ENCODE results near the gene PHF19. TPM values are rescaled to one million over a fixed set of nuclear protein-coding genes. Genes with fewer than 3 reads are reported as not detected.

PHF19 gene
- polyA plus RNA-seq, 1 donor (not counting 4 experiments of a cell fraction or from before 2014, with no cell fraction given), result 11.7 TPM

DNA sequence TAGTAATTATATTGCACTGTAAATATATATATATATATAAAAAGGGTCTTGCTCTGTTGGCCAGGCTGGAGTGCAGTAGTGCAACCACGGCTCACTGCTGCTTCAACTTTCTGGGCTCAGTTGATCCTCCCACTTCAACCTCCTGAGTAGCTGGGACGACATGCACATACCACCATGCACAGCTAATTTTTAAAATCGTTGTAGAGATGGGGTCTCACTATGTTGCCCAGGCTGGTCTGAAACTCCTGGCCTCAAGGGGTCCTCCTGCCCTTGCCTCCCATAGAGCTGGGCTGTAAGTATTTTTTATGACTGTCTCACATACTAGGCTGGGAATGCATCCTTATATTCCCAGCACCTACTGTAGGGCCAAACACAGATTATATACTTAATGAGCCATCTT, 46.1 kb downstream of the PHF19 start:
- no peaks in the 10 kb centered on the region for H4K20me1 ChIP-seq (ENCODE audit: control insufficient read depth, extremely low read depth, insufficient read depth, low read length)
- H3K27me3 ChIP-seq (ENCODE audit: control insufficient read depth, extremely low read depth, insufficient read depth, low read length), result no peaks in the 10 kb centered on the region
- no peak overlapping the region for H3K27ac ChIP-seq (ENCODE audit: control insufficient read depth, insufficient read depth, low read length)
- no peak overlapping the region for H2AFZ ChIP-seq (ENCODE audit: control insufficient read depth, low read length)
- H3K4me3 ChIP-seq (ENCODE audit: control insufficient read depth in 2 of 3, extremely low read depth in 1 of 3, insufficient read depth in 2 of 3, low read depth in 1 of 3, low read length in 3 of 3), result no peak overlapping the region
- TF ChIP-seq CTCF (optimal IDR thresholded peaks at IDR 0.05 in 1 of 3, IDR thresholded peaks at IDR 0.05 in 1 of 3, conservative IDR thresholded peaks at IDR 0.05 in 1 of 3; ENCODE audit: extremely low read depth in 1 of 3, insufficient read depth in 2 of 3, low read length in 3 of 3) (no peak), EZH2 (IDR thresholded peaks at IDR 0.05; ENCODE audit: low read length) (no peak)
- DNase-seq (ENCODE audit: low read depth, low spot score), result no peak
- peaks cover 8 to 15% of the 10 kb centered on the region in 2 experiments for H3K36me3 ChIP-seq (ENCODE audit: control insufficient read depth in 2 of 2, extremely low read depth in 1 of 2, insufficient read depth in 2 of 2, low read length in 2 of 2)
- no peaks in the 10 kb centered on the region for H3K9me3 ChIP-seq (ENCODE audit: control insufficient read depth, low read depth, low read length)
- no peaks in the 10 kb centered on the region for H3K4me1 ChIP-seq (ENCODE audit: control insufficient read depth, extremely low read depth, insufficient read depth, low read length)
- FAIRE-seq, result no peak
- H3K79me2 ChIP-seq (ENCODE audit: control insufficient read depth, insufficient read depth, low read length), result peaks cover 5% of the 10 kb centered on the region
- no peaks in the 10 kb centered on the region for H3K9me1 ChIP-seq (ENCODE audit: control insufficient read depth, extremely low read depth, insufficient read depth, low read length)
- H3K4me2 ChIP-seq (ENCODE audit: control insufficient read depth, extremely low read depth, insufficient read depth, low read depth, low read length), result no peak overlapping the region
- dilution Hi-C loops (cut with MboI; ENCODE audit: extremely low pct_ligation_motif_present, low sequenced_read_pairs), result no loop called here
- H3K9ac ChIP-seq (ENCODE audit: control insufficient read depth, extremely low read depth, insufficient read depth, low read length), result no peak overlapping the region

- no peak overlapping the region for H3K4me2 ChIP-seq (ENCODE audit: control insufficient read depth, extremely low read depth, insufficient read depth, low read depth, low read length)
- H3K4me1 ChIP-seq (ENCODE audit: control insufficient read depth, extremely low read depth, insufficient read depth, low read length), result no peaks in the 10 kb centered on the region
- no peak for DNase-seq (ENCODE audit: low read depth, low spot score)
Measured at GRCh38 chr9:120830151-120830550, 46.8 kb downstream of the PHF19 start.

More at GRCh38 chr9:120830151-120830550, 46.8 kb downstream of the PHF19 start:
- H3K9me1 ChIP-seq (ENCODE audit: control insufficient read depth, extremely low read depth, insufficient read depth, low read length), result no peaks in the 10 kb centered on the region
- TF ChIP-seq EZH2 (IDR thresholded peaks at IDR 0.05; ENCODE audit: low read length) (no peak), CTCF (optimal IDR thresholded peaks at IDR 0.05 in 1 of 3, IDR thresholded peaks at IDR 0.05 in 1 of 3, conservative IDR thresholded peaks at IDR 0.05 in 1 of 3; ENCODE audit: extremely low read depth in 1 of 3, insufficient read depth in 2 of 3, low read length in 3 of 3) (no peak)
- H3K9ac ChIP-seq (ENCODE audit: control insufficient read depth, extremely low read depth, insufficient read depth, low read length), result no peak overlapping the region
- dilution Hi-C loops (cut with MboI; ENCODE audit: extremely low pct_ligation_motif_present, low sequenced_read_pairs), result no loop called here
- H3K79me2 ChIP-seq (ENCODE audit: control insufficient read depth, insufficient read depth, low read length), result peaks cover 5% of the 10 kb centered on the region
- no peaks in the 10 kb centered on the region for H3K27me3 ChIP-seq (ENCODE audit: control insufficient read depth, extremely low read depth, insufficient read depth, low read length)
- H2AFZ ChIP-seq (ENCODE audit: control insufficient read depth, low read length), result no peak overlapping the region
- FAIRE-seq, result no peak
- H3K36me3 ChIP-seq (ENCODE audit: control insufficient read depth in 2 of 2, extremely low read depth in 1 of 2, insufficient read depth in 2 of 2, low read length in 2 of 2), result peaks cover 8 to 15% of the 10 kb centered on the region in 2 experiments
- no peak overlapping the region for H3K27ac ChIP-seq (ENCODE audit: control insufficient read depth, insufficient read depth, low read length)
- H4K20me1 ChIP-seq (ENCODE audit: control insufficient read depth, extremely low read depth, insufficient read depth, low read length), result no peaks in the 10 kb centered on the region
- H3K9me3 ChIP-seq (ENCODE audit: control insufficient read depth, low read depth, low read length), result no peaks in the 10 kb centered on the region
- no peak overlapping the region for H3K4me3 ChIP-seq (ENCODE audit: control insufficient read depth in 2 of 3, extremely low read depth in 1 of 3, insufficient read depth in 2 of 3, low read depth in 1 of 3, low read length in 3 of 3)
